ENCODE data around the gene PRM2.

GRCh38 chr16:11274964-11275363 is 1.3 kb downstream of the PRM2 start:
- TF ChIP-seq CTCF (IDR thresholded peaks at IDR 0.05; ENCODE audit: low read depth, low read length) (no peak), EZH2phosphoT487 (IDR thresholded peaks at IDR 0.05; ENCODE audit: low read depth) (no peak)

All from OCI-LY3 (cell line).